H1 (cell line): Measurements from ENCODE around the gene ZHX3. TPM values are rescaled to one million over a fixed set of nuclear protein-coding genes. Genes with fewer than 3 reads are reported as not detected.

Source experiments
- CTCF ChIA-PET: fragments of 300-600 bp; sonication (Branson Sonifier 250); formaldehyde crosslinking; loops from one replicate; lab custom pipeline; 2021; ENCODE audit not compliant: partially characterized antibody; lab: Charles Lee
- POLR2A ChIA-PET: fragments of 300-600 bp; sonication (Branson Sonifier 250); formaldehyde crosslinking; loops from one replicate; lab custom pipeline; 2021; ENCODE audit warnings: inconsistent platforms; ENCODE audit not compliant: partially characterized antibody; lab: Charles Lee
- DNase-seq, 2 experiments: peaks; one replicate each; pipeline versions ENCODE4 v3.0.0 to v3.0.0-alpha.2; 2010 to 2022; ENCODE audit warnings: low spot score in 2 of 2, low read depth in 1 of 2, mixed read lengths in 1 of 2
- FAIRE-seq: peaks from 2 replicates; lab custom pipeline; 2011; peaks lifted over from hg19 to GRCh38; lab: Jason Lieb, UNC
- H2AFZ ChIP-seq: 2 replicates; pipeline ENCODE4 v1.8.1; 2012; ENCODE audit warnings: low read length, inconsistent platforms
- H2AK5ac ChIP-seq: 2 replicates; pipeline ENCODE4 v1.6.1; 2013; ENCODE audit warnings: low read depth, low read length
- H2BK120ac ChIP-seq: replicated peaks from 2 replicates; pipeline ENCODE3; 2013; ENCODE audit warnings: low read depth, low read length, inconsistent platforms
- H2BK12ac ChIP-seq: 2 replicates; pipeline ENCODE4 v1.6.1; 2013; ENCODE audit warnings: low read depth, low read length
- H2BK15ac ChIP-seq: 2 replicates; pipeline ENCODE4 v1.6.1; 2013; ENCODE audit warnings: low read length
- H2BK20ac ChIP-seq: 2 replicates; pipeline ENCODE4 v1.6.1; 2013; ENCODE audit warnings: low read length
- H2BK5ac ChIP-seq: 2 replicates; pipeline ENCODE4 v1.6.1; 2013; ENCODE audit warnings: low read depth, low read length
- H3K14ac ChIP-seq: 2 replicates; pipeline ENCODE4 v1.6.1; 2013; ENCODE audit warnings: inconsistent platforms; ENCODE audit not compliant: insufficient read length
- H3K18ac ChIP-seq: 2 replicates; pipeline ENCODE4 v1.6.1; 2013; ENCODE audit warnings: low read length; ENCODE audit errors: extremely low read depth
- H3K23ac ChIP-seq: 2 replicates; pipeline ENCODE4 v1.6.1; 2013; ENCODE audit warnings: inconsistent platforms; ENCODE audit not compliant: insufficient read length
- H3K23me2 ChIP-seq: 2 replicates; pipeline ENCODE4 v1.6.1; 2013; ENCODE audit warnings: low read depth, low read length
- H3K27ac ChIP-seq: 2 replicates; pipeline ENCODE4 v1.6.1; 2011; ENCODE audit warnings: low read depth, low read length, inconsistent platforms
- H3K27me3 ChIP-seq, 4 experiments: replicated peaks in 1 of 4; 1 replicate in 1 of 4; 2 replicates in 3 of 4; pipeline versions ENCODE4 v1.6.1 to v1.8.1; 2011 to 2013; ENCODE audit warnings: low read length in 3 of 4, mild to moderate bottlenecking in 3 of 4, inconsistent platforms in 2 of 4, mixed read lengths in 2 of 4, moderate library complexity in 1 of 4; ENCODE audit not compliant: control insufficient read depth in 3 of 4, insufficient read depth in 3 of 4; ENCODE audit errors: extremely low read depth in 1 of 4
- H3K36me3 ChIP-seq, 4 experiments: 2 replicates each; pipeline versions ENCODE4 v1.6.1 to v1.8.1; 2011 to 2013; ENCODE audit warnings: mild to moderate bottlenecking in 4 of 4, low read length in 3 of 4, moderate library complexity in 2 of 4, control low read depth in 1 of 4, inconsistent platforms in 1 of 4; ENCODE audit not compliant: insufficient read depth in 4 of 4, control insufficient read depth in 2 of 4
- H3K4ac ChIP-seq: replicated peaks from 2 replicates; pipeline ENCODE3; 2013; ENCODE audit warnings: low read length, low read depth, mixed read lengths, inconsistent platforms; ENCODE audit not compliant: insufficient read length
- H3K4me1 ChIP-seq, 4 experiments: replicated peaks in 1 of 4; 1 replicate in 1 of 4; 2 replicates in 3 of 4; pipeline versions ENCODE4 v1.6.1 to v1.8.1; 2011 to 2013; ENCODE audit warnings: low read length in 3 of 4, inconsistent platforms in 2 of 4, mixed read lengths in 1 of 4; ENCODE audit not compliant: insufficient read depth in 4 of 4, control insufficient read depth in 3 of 4
- H3K4me2 ChIP-seq, 2 experiments: 2 replicates each; pipeline versions ENCODE4 v1.6.1 to v1.8.1; 2011 to 2013; ENCODE audit warnings: low read depth in 2 of 2, low read length in 2 of 2, control low read depth in 1 of 2, inconsistent platforms in 1 of 2, mild to moderate bottlenecking in 1 of 2; ENCODE audit not compliant: insufficient read depth in 1 of 2
- H3K4me3 ChIP-seq, 4 experiments: fragments of 200-600, 300-600 bp in 1 of 4; sonication (generic), shearing (Covaris generic), sonication (Bioruptor Twin) in 1 of 4; 2 replicates each; pipeline versions ENCODE4 v1.5.1 to v1.8.1; 2011 to 2016; ENCODE audit warnings: low read length in 4 of 4, low read depth in 3 of 4, control low read depth in 2 of 4, inconsistent platforms in 2 of 4, mild to moderate bottlenecking in 2 of 4, mixed read lengths in 1 of 4, moderate library complexity in 1 of 4; ENCODE audit not compliant: insufficient read depth in 2 of 4; ENCODE audit errors: extremely low read depth in 1 of 4
- H3K56ac ChIP-seq: replicated peaks from 2 replicates; pipeline ENCODE3; 2013; ENCODE audit warnings: low read depth, mild to moderate bottlenecking, mixed read lengths, low read length, inconsistent platforms; ENCODE audit not compliant: insufficient read length
- H3K79me1 ChIP-seq: 2 replicates; pipeline ENCODE4 v1.6.1; 2013; ENCODE audit warnings: low read depth, low read length, control low read depth
- H3K79me2 ChIP-seq, 2 experiments: 2 replicates each; pipeline versions ENCODE4 v1.6.1 to v1.8.1; 2012 to 2013; ENCODE audit warnings: low read length in 2 of 2, mild to moderate bottlenecking in 2 of 2, inconsistent platforms in 1 of 2; ENCODE audit not compliant: insufficient read depth in 2 of 2, control insufficient read depth in 1 of 2
- H3K9ac ChIP-seq, 4 experiments: replicated peaks in 1 of 4; 1 replicate in 1 of 4; 2 replicates in 3 of 4; pipeline versions ENCODE4 v1.6.1 to v1.8.1; 2011 to 2013; ENCODE audit warnings: low read depth in 3 of 4, low read length in 3 of 4, control low read depth in 2 of 4, mild to moderate bottlenecking in 2 of 4, moderate library complexity in 2 of 4, inconsistent platforms in 1 of 4; ENCODE audit errors: extremely low read depth in 1 of 4
- H3K9me3 ChIP-seq, 2 experiments: 2 replicates each; pipeline versions ENCODE4 v1.6.1 to v1.8.1; 2012 to 2013; ENCODE audit warnings: mild to moderate bottlenecking in 2 of 2, moderate library complexity in 2 of 2, control low read depth in 1 of 2, inconsistent platforms in 1 of 2, low read depth in 1 of 2, low read length in 1 of 2, mixed read lengths in 1 of 2; ENCODE audit not compliant: insufficient read depth in 2 of 2
- H4K20me1 ChIP-seq, 2 experiments: replicated peaks in 1 of 2; 2 replicates each; pipeline versions ENCODE3 to v1.8.1; 2011 to 2013; ENCODE audit warnings: inconsistent platforms in 2 of 2, low read length in 2 of 2, mild to moderate bottlenecking in 1 of 2; ENCODE audit not compliant: insufficient read depth in 2 of 2, control insufficient read depth in 1 of 2
- H4K5ac ChIP-seq: 2 replicates; pipeline ENCODE4 v1.6.1; 2013; ENCODE audit warnings: low read length, low read depth, mixed read lengths, inconsistent platforms; ENCODE audit not compliant: insufficient read length
- H4K8ac ChIP-seq: 2 replicates; pipeline ENCODE4 v1.8.0; 2013; ENCODE audit warnings: mild to moderate bottlenecking, moderate library complexity, low read length, inconsistent platforms; ENCODE audit not compliant: insufficient read depth; ENCODE audit errors: extremely low read depth
- H4K91ac ChIP-seq: replicated peaks from 2 replicates; pipeline ENCODE3; 2013; ENCODE audit warnings: low read length, mixed read lengths, inconsistent platforms; ENCODE audit not compliant: insufficient read length
- CREB1 ChIP-seq: IDR thresholded peaks from 2 replicates; pipeline ENCODE4 v1.6.1; 2012; ENCODE audit warnings: inconsistent platforms
- SRF ChIP-seq: IDR thresholded peaks from 2 replicates; pipeline ENCODE4 v1.6.1; 2011; ENCODE audit warnings: mild to moderate bottlenecking, low read depth, low read length, moderate library complexity
- TEAD4 ChIP-seq: IDR thresholded peaks from 2 replicates; pipeline ENCODE4 v1.6.1; 2012; ENCODE audit warnings: low read depth, low read length, inconsistent platforms, mixed read lengths
- WGBS, 2 experiments: shearing (Covaris generic) in 1 of 2; methylation state at CpG; one replicate each; pipeline versions ENCODE4 v1.1.6 to v1.1.7; 2013 to 2015; ENCODE audit warnings: low lambda C conversion rate in 2 of 2, mixed read lengths in 2 of 2, inconsistent platforms in 1 of 2, low coverage in 1 of 2, missing lambda C conversion rate in 1 of 2; ENCODE audit not compliant: insufficient replicate concordance in 2 of 2, insufficient coverage in 1 of 2, insufficient read length in 1 of 2; ENCODE audit errors: extremely low coverage in 1 of 2, missing lambda C conversion rate in 1 of 2; 5-methylcytosine and 5-hydroxymethylcytosine counted together
- polyA plus RNA-seq, 7 experiments: library from polyadenylated mRNA; depleted of rRNA in 3 of 7; stranded (reverse) in 5 of 7; unstranded in 2 of 7; fragments of >200 nt in 5 of 7; fragments of 200-250 nt in 2 of 7; gene quantifications; 1 replicate in 5 of 7; 2 replicates in 1 of 7; 4 replicates in 1 of 7; pipeline versions ENCODE4 v1.2.1 to v1.2.3, GENCODE V29; 2011 to 2013; ENCODE audit warnings: missing spikeins in 2 of 7, mixed read lengths in 2 of 7
- total RNA-seq: library from RNA; stranded (reverse); fragmentation: NEBNext Ultra II Directional; extraction: Animal tissue kit (Norgen Biotek cat#: 25700); gene quantifications from 2 replicates; pipeline ENCODE4 v1.2.1, GENCODE V29; 2021
- TF ChIP-seq, protein P1 (sequence below): IDR thresholded peaks from 2 replicates; pipeline ENCODE4 v1.6.1; 2011; ENCODE audit warnings: low read length, improper control_type of control experiment

The ZHX3 gene
- total and polyA plus RNA-seq, 2 of the 8 experiments (the other 6 are each of a cell fraction or from before 2014, with no cell fraction given): 1.00 to 7.8 TPM

DNA sequence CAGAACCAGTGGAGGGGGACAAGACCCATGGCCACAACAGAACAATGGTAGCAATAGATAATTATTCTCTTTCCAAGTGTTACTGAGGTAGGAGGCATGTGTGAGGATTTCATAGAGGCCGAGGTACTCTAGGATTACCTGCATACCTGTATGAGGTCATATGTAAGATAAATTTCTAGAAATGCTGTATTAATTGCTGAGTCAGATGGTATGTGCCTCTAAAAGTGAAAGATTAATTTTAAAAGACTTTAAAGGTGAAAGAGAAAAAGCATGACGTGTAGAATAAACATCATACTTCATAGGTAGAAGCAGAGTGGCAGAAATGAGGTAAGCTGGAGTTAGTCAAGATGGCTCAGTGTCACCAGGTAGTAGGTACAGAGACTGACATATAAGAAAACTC lies 51.6 kb downstream of the ZHX3 start:
- Histone ChIP-seq H3K4me3 (no peak overlapping the region), H2BK20ac (no peak overlapping the region), H3K27ac (no peak overlapping the region), H4K5ac (no peak overlapping the region), H2BK120ac (no peak overlapping the region), H3K18ac (no peak overlapping the region), H3K4me1 (no peaks in the 10 kb centered on the region), H3K23me2 (0 out of 2 replicates have a peak, but pooled peaks cover 3% of the 10 kb centered on the region), H2AFZ (no peak overlapping the region), H3K56ac (no peak overlapping the region), H3K79me1 (no peaks in the 10 kb centered on the region), H4K91ac (no peak overlapping the region), H2BK5ac (no peak overlapping the region), H4K8ac (no peak overlapping the region), H3K36me3 (no peaks in the 10 kb centered on the region), H3K27me3 (no peaks in the 10 kb centered on the region), H3K9ac (no peak overlapping the region), H3K14ac (no peak overlapping the region), H3K9me3 (no peaks in the 10 kb centered on the region), H2BK15ac (no peak overlapping the region), H3K23ac (no peak overlapping the region), H3K4ac (no peak overlapping the region), H3K4me2 (no peak overlapping the region), H2BK12ac (no peak overlapping the region), H4K20me1 (no peaks in the 10 kb centered on the region), H3K79me2 (no peaks in the 10 kb centered on the region), H2AK5ac (no peak overlapping the region)
- TF ChIP-seq CREB1 (no peak), TEAD4 (no peak), SRF (no peak)
- TF ChIP-seq, protein P1, sequence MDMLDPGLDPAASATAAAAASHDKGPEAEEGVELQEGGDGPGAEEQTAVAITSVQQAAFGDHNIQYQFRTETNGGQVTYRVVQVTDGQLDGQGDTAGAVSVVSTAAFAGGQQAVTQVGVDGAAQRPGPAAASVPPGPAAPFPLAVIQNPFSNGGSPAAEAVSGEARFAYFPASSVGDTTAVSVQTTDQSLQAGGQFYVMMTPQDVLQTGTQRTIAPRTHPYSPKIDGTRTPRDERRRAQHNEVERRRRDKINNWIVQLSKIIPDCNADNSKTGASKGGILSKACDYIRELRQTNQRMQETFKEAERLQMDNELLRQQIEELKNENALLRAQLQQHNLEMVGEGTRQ: no peak
- ChIA-PET CTCF (interaction anchor here (0.6 to 1.7 kb wide), 6 partner anchors 10 to 111 kb away, joined by 3 to 6 read pairs (median 3); partner anchors contain the start of gene LPIN3), POLR2A (no interaction called here)
- FAIRE-seq (no peak), DNase-seq (no peak)
- WGBS, 2 experiments: 81% methylated on average over 2 of the region's 2 CpGs; no CpG with 5 or more reads in 1 of the 2 experiments
